GM21528 (cell line): ENCODE results near the gene FRMD4B.
"Not testable (repeated sequence)": the region's sequence is repeated elsewhere in the genome, so short reads cannot be mapped to it uniquely, and the experiment has no call there.

Experiments used
- ATAC-seq: cut with Tn5 transposase; IDR thresholded peaks from one replicate; pipeline ENCODE4 v1.9.1; 2021; ENCODE audit warnings: mild to moderate bottlenecking, moderate library complexity; ENCODE audit not compliant: unreplicated experiment, low FRiP score

FRMD4B gene

GRCh38 chr3:69292185-69292584 lies 93.7 kb downstream of the FRMD4B start:
- no peak for ATAC-seq

- ATAC-seq = no peak
These were observed 95.5 kb downstream of the FRMD4B start for GRCh38 chr3:69290430-69290829.

GRCh38 chr3:69290006-69290405 lies 95.9 kb downstream of the FRMD4B start:
- no peak for ATAC-seq

- peak; percentile 67 for ATAC-seq
These were observed 97.6 kb downstream of the FRMD4B start for GRCh38 chr3:69288161-69288895.

- ATAC-seq = no peak
These were observed 101.8 kb downstream of the FRMD4B start for GRCh38 chr3:69283913-69284611.

GRCh38 chr3:69283496-69283895 lies 102.4 kb downstream of the FRMD4B start:
- ATAC-seq = no peak

GRCh38 chr3:69282181-69282580 lies 103.7 kb downstream of the FRMD4B start:
- ATAC-seq = no peak

- not testable (repeated sequence) for ATAC-seq
These were observed 108.5 kb downstream of the FRMD4B start for GRCh38 chr3:69277403-69277802.

GRCh38 chr3:69276884-69277283 lies 109.0 kb downstream of the FRMD4B start:
- no peak for ATAC-seq

GRCh38 chr3:69276191-69276590 lies 109.7 kb downstream of the FRMD4B start:
- not testable (repeated sequence) for ATAC-seq

GRCh38 chr3:69273896-69274295 lies 112.0 kb downstream of the FRMD4B start:
- ATAC-seq = no peak

- no peak for ATAC-seq
These were observed 113.3 kb downstream of the FRMD4B start for GRCh38 chr3:69272556-69272955.

- ATAC-seq = no peak
These were observed 114.8 kb downstream of the FRMD4B start for GRCh38 chr3:69271098-69271497.

GRCh38 chr3:69266585-69266984 lies 119.3 kb downstream of the FRMD4B start:
- no peak for ATAC-seq

- not testable (repeated sequence) for ATAC-seq
These were observed 119.8 kb downstream of the FRMD4B start for GRCh38 chr3:69266071-69266470.

GRCh38 chr3:69260843-69261405 lies 125.0 kb downstream of the FRMD4B start:
- ATAC-seq = not testable (repeated sequence)

GRCh38 chr3:69260216-69260787 lies 125.6 kb downstream of the FRMD4B start:
- ATAC-seq = no peak

GRCh38 chr3:69259125-69259524 lies 126.8 kb downstream of the FRMD4B start:
- ATAC-seq = no peak

GRCh38 chr3:69255928-69256327 lies 130.0 kb downstream of the FRMD4B start:
- no peak for ATAC-seq

GRCh38 chr3:69254351-69254750 lies 131.5 kb downstream of the FRMD4B start:
- ATAC-seq = no peak

GRCh38 chr3:69252631-69253030 lies 133.3 kb downstream of the FRMD4B start:
- no peak for ATAC-seq
